OCI-M2 (cell line): ENCODE results near the gene GIPR.

ENCODE experiments used
- DNase-seq: peaks from one replicate; lab custom pipeline; 2025; ENCODE audit not compliant: unreplicated experiment; lab: John Stamatoyannopoulos, UW

The GIPR gene

GRCh38 chr19:45729800-45730290 lies 61.8 kb downstream of the GIPR start:
- no peak for DNase-seq

GRCh38 chr19:45730368-45731288 lies 62.6 kb downstream of the GIPR start, which contains the start of gene FBXO46:
Gene FBXO46 (minus strand): TSS chr19:45730896. CDS start chr19:45713495, 17,401 bp downstream.
- DNase-seq = peak; percentile 88
